ENCODE data around the gene TRIB2.

The TRIB2 gene

DNA sequence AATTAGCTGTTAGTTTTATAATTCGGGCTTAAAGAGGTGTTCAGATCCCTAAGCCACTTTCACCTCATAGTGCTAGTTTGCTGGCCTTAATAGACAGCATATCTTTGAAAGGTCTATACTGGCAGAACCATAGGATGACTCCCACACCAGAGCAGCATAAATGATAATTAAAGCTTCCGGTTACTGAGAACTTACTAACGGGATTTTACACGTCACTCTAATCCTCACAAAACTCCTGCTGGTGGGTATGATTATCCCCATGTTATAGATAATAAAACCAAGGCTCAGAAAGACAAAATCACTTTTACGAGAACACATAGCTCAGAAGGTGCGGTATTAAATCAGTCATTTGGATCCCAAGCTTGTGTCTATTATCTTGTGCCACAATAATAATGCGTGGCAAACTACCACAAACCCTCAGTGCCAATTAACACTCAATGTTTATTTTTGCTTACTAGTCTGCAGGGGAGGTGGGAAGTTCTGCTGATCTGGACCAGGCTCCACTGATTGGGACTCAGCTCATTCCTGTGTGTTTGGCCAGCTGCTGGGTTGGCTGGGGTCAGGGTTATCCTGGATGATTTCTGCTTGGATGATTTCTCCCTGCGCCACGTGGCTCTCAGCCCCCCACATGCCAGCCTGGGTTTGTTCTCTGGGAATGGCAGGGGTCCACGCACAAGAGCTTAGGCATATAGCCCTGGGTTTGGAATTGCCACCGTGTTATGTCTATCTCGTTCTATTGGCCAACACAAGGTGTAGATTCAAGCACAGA, 62.3 kb downstream of the TRIB2 start:
- DNase-seq (ENCODE audit: low read depth in 2 of 2): no peak

DNA sequence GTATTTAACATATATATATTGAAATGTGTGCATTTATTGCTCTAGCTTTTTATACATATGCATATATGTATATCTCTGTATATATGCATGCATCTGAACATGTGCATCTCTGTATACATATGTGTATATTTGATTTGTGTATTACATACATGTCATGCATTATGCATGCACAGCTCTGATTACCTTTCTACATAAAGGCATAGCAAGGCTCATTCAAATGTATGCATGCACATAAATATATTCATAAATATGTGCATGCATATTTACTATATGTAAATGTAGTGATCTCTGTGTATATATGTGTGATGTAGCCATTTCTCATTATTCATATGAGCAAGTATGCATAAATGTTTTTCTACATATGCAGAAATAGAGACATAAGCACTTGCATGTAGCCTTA, 64.6 kb downstream of the TRIB2 start:
- DNase-seq (ENCODE audit: low read depth in 2 of 2): no peak

- DNase-seq (ENCODE audit: low read depth in 2 of 2): no peak
Observed at GRCh38 chr2:12787891-12788801, 71.4 kb downstream of the TRIB2 start.

DNA sequence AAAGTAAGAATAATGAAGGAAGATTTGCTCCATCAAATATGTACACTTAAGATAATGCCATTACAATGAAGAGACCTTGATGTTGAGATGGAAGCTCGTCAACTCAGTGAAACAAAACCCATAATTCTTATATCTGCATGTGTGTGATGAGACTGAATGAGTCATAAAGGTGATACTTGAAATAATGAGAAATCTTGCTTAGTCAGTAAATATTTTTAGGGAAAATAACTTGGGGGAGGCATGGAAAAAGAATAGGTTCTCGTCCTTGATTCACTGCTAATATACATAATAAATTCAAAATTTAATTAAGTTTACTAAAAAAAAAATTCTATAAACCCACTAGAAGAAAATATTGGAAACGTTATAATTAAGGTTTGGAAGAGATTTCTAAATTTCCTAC, 75.2 kb downstream of the TRIB2 start:
- DNase-seq (ENCODE audit: low read depth in 2 of 2): no peak
